ENCODE data around the gene ARL15. TPM values are rescaled to one million over a fixed set of nuclear protein-coding genes. Genes with fewer than 3 reads are reported as not detected.

The ARL15 gene
- total RNA-seq, 6 experiments from 2014 or later: 9.8 to 16.0 (median 13.4) TPM

DNA sequence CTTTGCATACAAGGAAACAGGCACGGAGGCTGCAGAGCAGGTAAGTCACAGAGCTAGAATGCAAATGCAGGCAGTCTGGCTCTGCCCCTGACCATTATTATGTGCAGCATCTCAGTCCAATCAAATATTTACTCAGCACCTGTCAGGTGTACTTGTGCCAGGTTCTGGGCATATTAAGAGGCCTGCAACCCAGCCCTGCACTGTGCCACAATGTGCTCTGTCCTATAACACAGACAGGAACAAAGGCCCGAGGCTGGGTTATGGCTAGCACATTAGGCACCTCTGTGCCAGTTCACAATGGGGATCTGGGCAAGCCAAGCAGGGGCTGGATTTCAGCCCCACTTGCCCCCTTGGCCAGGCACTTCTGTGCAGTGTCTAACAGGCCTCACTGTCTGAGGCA lies 14.0 kb downstream of the ARL15 start:
- Mint-ChIP-seq H3K9me3 (no peaks in the 10 kb centered on the region), H3K36me3 (ENCODE audit: low read depth) (no peaks in the 10 kb centered on the region; the same call in 1 of the 2 replicates), H3K4me1 (ENCODE audit: low read depth) (peaks cover 33% of the 10 kb centered on the region), H3K27ac (no peak overlapping the region), H3K4me3 (no peak overlapping the region), H3K27me3 (ENCODE audit: insufficient read depth) (peaks cover 3% of the 10 kb centered on the region)
- TF ChIP-seq CTCF (IDR thresholded peaks at IDR 0.05): no peak
- DNase-seq: no peak

- H3K4me1 Mint-ChIP-seq (ENCODE audit: low read depth): peaks cover 33% of the 10 kb centered on the region
- DNase-seq: no peak
- H3K36me3 Mint-ChIP-seq (ENCODE audit: low read depth): no peaks in the 10 kb centered on the region; the same call in 1 of the 2 replicates
- no peak for TF ChIP-seq CTCF (IDR thresholded peaks at IDR 0.05)
- no peak overlapping the region for H3K4me3 Mint-ChIP-seq
- no peaks in the 10 kb centered on the region for H3K9me3 Mint-ChIP-seq
- peaks cover 3% of the 10 kb centered on the region for H3K27me3 Mint-ChIP-seq (ENCODE audit: insufficient read depth)
- H3K27ac Mint-ChIP-seq: no peak overlapping the region
These were observed 14.6 kb downstream of the ARL15 start for GRCh38 chr5:54295651-54296276.

DNA sequence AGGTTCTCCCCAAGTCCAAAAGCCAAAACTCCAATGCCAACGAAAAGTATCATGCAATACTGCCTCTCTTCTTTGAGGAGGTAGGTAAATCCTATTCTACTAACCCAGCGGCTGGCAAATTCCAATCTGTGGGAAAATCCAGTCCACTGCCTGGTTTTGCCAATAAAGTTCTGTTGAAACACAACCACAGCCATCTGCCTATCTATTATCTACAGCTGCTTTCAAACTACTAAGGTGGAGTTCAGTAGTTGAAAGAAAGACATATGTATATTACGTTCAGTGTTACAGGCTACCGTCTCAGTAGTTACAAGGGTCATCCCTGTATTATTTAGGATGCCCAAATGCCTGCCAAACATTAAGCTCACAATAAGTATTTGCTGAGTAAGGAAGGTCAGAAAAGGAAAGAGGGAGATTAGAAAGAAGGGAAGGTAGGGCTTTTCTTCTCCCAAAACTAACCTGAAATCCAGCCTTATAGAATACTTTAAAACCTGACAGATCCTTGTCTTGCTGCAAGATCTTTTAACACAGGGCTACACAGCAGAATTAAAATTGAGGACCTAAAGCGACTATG lies 16.2 kb downstream of the ARL15 start:
- Mint-ChIP-seq H3K4me1 (ENCODE audit: low read depth) (peaks cover 27% of the 10 kb centered on the region), H3K27ac (no peak overlapping the region), H3K4me3 (no peak overlapping the region), H3K36me3 (ENCODE audit: low read depth) (no peaks in the 10 kb centered on the region), H3K9me3 (no peaks in the 10 kb centered on the region), H3K27me3 (ENCODE audit: insufficient read depth) (no peaks in the 10 kb centered on the region)
- DNase-seq: no peak
- TF ChIP-seq CTCF (IDR thresholded peaks at IDR 0.05): no peak

- Mint-ChIP-seq H3K27ac (no peak overlapping the region), H3K4me3 (no peak overlapping the region)
- no peak for TF ChIP-seq CTCF (IDR thresholded peaks at IDR 0.05)
These were observed 17.5 kb downstream of the ARL15 start for GRCh38 chr5:54292866-54293265.

GRCh38 chr5:54291498-54291897 lies 18.9 kb downstream of the ARL15 start:
- H3K4me3 Mint-ChIP-seq: no peak overlapping the region
- no peak overlapping the region for H3K27ac Mint-ChIP-seq

More at GRCh38 chr5:54292866-54293265, 17.5 kb downstream of the ARL15 start:
- Mint-ChIP-seq H3K36me3 (ENCODE audit: low read depth) (no peaks in the 10 kb centered on the region), H3K9me3 (peaks cover 2% of the 10 kb centered on the region; the same call in 1 of the 2 replicates), H3K27me3 (ENCODE audit: insufficient read depth) (no peaks in the 10 kb centered on the region), H3K4me1 (ENCODE audit: low read depth) (peaks cover 17% of the 10 kb centered on the region)
- no peak for DNase-seq

More at GRCh38 chr5:54291498-54291897, 18.9 kb downstream of the ARL15 start:
- TF ChIP-seq CTCF (IDR thresholded peaks at IDR 0.05): no peak
- DNase-seq: no peak
- no peaks in the 10 kb centered on the region for H3K27me3 Mint-ChIP-seq (ENCODE audit: insufficient read depth)
- H3K36me3 Mint-ChIP-seq (ENCODE audit: low read depth): peaks cover 2% of the 10 kb centered on the region; the same call in 1 of the 2 replicates
- peaks cover 15% of the 10 kb centered on the region for H3K9me3 Mint-ChIP-seq
- peaks cover 17% of the 10 kb centered on the region for H3K4me1 Mint-ChIP-seq (ENCODE audit: low read depth)

Data from HFFc6 (cell line).